Astrocyte of the spinal cord (primary cell): ENCODE data around the gene FOXC1.

Experiments
- DNase-seq: peaks from one replicate; pipeline ENCODE4 v3.0.0; 2011; ENCODE audit warnings: low read depth, low spot score
- H3K4me3 ChIP-seq: 2 replicates; pipeline ENCODE4 v1.5.1; 2011; ENCODE audit warnings: low read depth, mild to moderate bottlenecking, low read length, moderate library complexity
- in situ Hi-C: cut with HindIII; loops from 2 replicates; pipeline ENCODE4 v1.10.0; 2017; ENCODE audit warnings: low sequenced_read_pairs
- TF ChIP-seq, protein P1 (sequence below): IDR thresholded peaks from 2 replicates; pipeline ENCODE4 v1.5.1; 2012; ENCODE audit warnings: low read depth, mild to moderate bottlenecking, low read length, inconsistent platforms

Gene FOXC1

GRCh38 chr6:1577146-1577680 lies 32.5 kb upstream of the FOXC1 start:
- in situ Hi-C loops: no loop called here
- DNase-seq: no peak
- H3K4me3 ChIP-seq: no peak overlapping the region
- TF ChIP-seq, protein P1, sequence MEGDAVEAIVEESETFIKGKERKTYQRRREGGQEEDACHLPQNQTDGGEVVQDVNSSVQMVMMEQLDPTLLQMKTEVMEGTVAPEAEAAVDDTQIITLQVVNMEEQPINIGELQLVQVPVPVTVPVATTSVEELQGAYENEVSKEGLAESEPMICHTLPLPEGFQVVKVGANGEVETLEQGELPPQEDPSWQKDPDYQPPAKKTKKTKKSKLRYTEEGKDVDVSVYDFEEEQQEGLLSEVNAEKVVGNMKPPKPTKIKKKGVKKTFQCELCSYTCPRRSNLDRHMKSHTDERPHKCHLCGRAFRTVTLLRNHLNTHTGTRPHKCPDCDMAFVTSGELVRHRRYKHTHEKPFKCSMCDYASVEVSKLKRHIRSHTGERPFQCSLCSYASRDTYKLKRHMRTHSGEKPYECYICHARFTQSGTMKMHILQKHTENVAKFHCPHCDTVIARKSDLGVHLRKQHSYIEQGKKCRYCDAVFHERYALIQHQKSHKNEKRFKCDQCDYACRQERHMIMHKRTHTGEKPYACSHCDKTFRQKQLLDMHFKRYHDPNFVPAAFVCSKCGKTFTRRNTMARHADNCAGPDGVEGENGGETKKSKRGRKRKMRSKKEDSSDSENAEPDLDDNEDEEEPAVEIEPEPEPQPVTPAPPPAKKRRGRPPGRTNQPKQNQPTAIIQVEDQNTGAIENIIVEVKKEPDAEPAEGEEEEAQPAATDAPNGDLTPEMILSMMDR: no peak

GRCh38 chr6:1577896-1578745 lies 31.6 kb upstream of the FOXC1 start:
- TF ChIP-seq, protein P1: no peak
- in situ Hi-C loops: no loop called here
- no peak overlapping the region for H3K4me3 ChIP-seq
- no peak for DNase-seq

- in situ Hi-C loops: no loop called here
Measured at GRCh38 chr6:1579096-1579495, 30.6 kb upstream of the FOXC1 start.

GRCh38 chr6:1580109-1580508 lies 29.6 kb upstream of the FOXC1 start:
- TF ChIP-seq, protein P1: no peak
- in situ Hi-C loops: no loop called here
- no peak for DNase-seq
- H3K4me3 ChIP-seq: no peak overlapping the region

More at GRCh38 chr6:1579096-1579495, 30.6 kb upstream of the FOXC1 start:
- TF ChIP-seq, protein P1: no peak
- no peak overlapping the region for H3K4me3 ChIP-seq
- no peak for DNase-seq

- in situ Hi-C loops: no loop called here
Measured at GRCh38 chr6:1580585-1580984, 29.1 kb upstream of the FOXC1 start.

DNA sequence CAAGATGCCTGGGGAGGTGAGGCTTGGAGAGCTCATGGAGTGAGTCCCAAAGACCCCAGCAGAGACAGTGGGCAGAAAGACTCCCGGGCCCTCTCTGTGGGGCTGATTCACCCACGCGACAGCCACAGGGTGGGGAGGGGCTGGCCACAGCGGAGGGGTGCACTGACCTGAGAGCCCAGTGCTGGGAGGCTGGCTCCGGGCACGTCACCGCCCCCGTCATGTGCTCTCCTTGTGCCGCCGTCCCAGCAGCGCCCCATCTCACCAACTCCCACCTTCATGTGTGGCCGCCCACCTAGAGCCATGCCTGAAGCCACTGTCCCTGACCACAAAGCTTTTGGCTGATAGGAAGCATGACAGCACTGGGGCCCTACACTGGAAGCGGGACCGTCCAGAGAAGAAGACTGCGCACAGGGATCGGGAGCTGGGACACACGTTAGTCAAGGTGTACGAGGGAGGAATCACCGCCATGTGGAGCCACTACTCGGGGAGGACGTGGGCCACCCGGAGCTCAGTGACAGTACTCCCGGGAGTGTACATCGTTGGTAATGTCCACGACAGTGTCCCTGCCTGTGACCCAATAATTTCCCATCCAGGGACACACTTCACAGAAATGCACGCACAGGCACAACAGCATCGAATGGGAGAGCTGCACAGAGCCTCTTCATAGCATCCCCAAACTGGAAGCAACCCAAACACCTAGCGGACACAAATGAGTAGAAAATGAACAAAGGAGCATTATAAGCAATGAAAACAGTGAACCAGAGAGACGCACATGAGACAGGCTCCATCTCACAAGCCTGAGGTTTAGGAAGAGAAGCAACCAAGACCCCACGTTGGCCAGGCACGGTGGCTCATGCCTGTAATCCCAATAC lies 28.4 kb upstream of the FOXC1 start:
- TF ChIP-seq, protein P1: no peak
- H3K4me3 ChIP-seq: no peak overlapping the region
- in situ Hi-C loops: no loop called here
- no peak for DNase-seq

More at GRCh38 chr6:1580585-1580984, 29.1 kb upstream of the FOXC1 start:
- no peak for DNase-seq
- TF ChIP-seq, protein P1: no peak
- H3K4me3 ChIP-seq: no peak overlapping the region
